ENCODE measurements around the gene CYP24A1.

CYP24A1 gene

DNA sequence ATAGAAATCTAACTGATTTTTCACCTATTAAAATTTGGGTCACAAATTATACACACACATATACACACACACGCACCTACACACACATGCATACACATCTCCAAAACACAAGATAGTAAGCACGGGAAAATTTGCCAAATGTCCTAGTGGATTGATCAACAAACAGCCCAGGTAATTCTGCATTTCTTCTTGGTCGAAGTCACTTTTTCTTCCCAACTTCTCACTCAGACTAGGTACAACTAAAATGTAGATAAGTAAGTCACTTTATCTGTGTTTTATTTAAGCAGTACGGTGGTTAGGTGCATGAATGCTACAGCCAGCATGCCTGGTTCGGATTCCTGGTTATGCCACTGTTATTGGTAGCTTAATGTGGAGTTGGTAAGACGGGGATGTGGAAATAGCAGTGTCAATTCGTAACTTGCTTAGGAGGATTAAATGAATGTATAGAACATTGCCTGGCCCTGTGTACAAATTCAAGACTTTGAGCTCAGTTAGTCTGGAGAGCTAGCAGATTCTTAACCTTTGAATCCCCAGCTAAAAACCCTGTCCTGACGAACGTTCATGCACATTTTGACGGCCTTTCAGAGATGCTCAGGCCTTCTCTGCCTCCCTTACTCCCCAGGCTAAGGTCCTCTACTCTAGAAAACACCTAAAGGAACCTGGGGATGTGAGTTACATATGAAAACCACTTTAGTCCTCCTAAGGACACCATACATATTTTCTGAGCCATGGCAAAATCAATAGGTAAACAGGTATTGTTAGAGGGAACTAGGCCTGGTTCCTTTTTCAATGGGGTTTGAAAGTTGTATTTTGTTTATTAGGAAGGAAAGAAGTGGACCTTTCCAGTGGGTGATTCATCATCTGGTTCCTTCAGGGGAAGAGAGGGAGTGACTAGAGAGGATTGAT is 50.9 kb downstream of the CYP24A1 start:
- Histone ChIP-seq H3K9me2 (replicated peaks; ENCODE audit: control insufficient read depth, low read length) (no peaks in the 10 kb centered on the region), H4K20me1 (ENCODE audit: control insufficient read depth, insufficient read depth, low read depth, low read length) (no peaks in the 10 kb centered on the region), H3K79me2 (ENCODE audit: control insufficient read depth, low read length) (peaks cover 25% of the 10 kb centered on the region; the same call in 1 of the 2 replicates), H3F3A (ENCODE audit: control insufficient read depth, insufficient read depth) (no peaks in the 10 kb centered on the region), H3K27me3 (ENCODE audit: control insufficient read depth, low read length) (peaks cover 6% of the 10 kb centered on the region; the same call in 1 of the 2 replicates), H3K36me3 (ENCODE audit: control insufficient read depth, low read length) (no peaks in the 10 kb centered on the region), H3K27ac (ENCODE audit: low read depth, low read length) (no peak overlapping the region), H3K4me3 (ENCODE audit: low read length) (no peak overlapping the region), H3K4me1 (ENCODE audit: control insufficient read depth, low read length) (peaks cover 10% of the 10 kb centered on the region), H3K4me2 (ENCODE audit: low read length) (no peak overlapping the region), H3K9me3 (ENCODE audit: control insufficient read depth, insufficient read depth, low read length) (no peaks in the 10 kb centered on the region)
- TF ChIP-seq EZH2phosphoT487 (IDR thresholded peaks at IDR 0.05; ENCODE audit: borderline replicate concordance, low read length) = no peak
- TF ChIP-seq, protein P1, sequence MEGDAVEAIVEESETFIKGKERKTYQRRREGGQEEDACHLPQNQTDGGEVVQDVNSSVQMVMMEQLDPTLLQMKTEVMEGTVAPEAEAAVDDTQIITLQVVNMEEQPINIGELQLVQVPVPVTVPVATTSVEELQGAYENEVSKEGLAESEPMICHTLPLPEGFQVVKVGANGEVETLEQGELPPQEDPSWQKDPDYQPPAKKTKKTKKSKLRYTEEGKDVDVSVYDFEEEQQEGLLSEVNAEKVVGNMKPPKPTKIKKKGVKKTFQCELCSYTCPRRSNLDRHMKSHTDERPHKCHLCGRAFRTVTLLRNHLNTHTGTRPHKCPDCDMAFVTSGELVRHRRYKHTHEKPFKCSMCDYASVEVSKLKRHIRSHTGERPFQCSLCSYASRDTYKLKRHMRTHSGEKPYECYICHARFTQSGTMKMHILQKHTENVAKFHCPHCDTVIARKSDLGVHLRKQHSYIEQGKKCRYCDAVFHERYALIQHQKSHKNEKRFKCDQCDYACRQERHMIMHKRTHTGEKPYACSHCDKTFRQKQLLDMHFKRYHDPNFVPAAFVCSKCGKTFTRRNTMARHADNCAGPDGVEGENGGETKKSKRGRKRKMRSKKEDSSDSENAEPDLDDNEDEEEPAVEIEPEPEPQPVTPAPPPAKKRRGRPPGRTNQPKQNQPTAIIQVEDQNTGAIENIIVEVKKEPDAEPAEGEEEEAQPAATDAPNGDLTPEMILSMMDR (IDR thresholded peaks at IDR 0.05; ENCODE audit: low read depth, low read length, poor library complexity, severe bottlenecking) = no peak

DNA sequence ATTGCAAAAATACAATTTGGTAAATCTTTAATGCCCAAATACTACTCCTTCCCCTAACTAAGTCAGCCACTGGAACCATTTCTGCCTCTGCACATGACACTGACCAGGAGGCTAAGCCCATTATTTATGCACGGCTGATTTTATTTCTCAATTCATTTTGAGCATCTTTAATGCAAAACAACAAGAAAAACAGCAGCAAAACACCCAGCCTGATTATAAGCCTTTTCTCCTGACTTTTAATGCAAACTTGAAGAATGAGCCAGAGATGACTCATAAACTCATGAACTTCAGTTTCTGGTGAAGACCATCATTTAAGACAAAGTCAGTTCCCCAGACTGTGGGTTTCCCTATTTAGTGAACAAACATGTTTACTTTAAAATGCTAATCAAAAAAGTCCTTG is 51.6 kb downstream of the CYP24A1 start:
- no peaks in the 10 kb centered on the region for H3F3A ChIP-seq (ENCODE audit: control insufficient read depth, insufficient read depth)
- no peak overlapping the region for H3K4me2 ChIP-seq (ENCODE audit: low read length)

DNA sequence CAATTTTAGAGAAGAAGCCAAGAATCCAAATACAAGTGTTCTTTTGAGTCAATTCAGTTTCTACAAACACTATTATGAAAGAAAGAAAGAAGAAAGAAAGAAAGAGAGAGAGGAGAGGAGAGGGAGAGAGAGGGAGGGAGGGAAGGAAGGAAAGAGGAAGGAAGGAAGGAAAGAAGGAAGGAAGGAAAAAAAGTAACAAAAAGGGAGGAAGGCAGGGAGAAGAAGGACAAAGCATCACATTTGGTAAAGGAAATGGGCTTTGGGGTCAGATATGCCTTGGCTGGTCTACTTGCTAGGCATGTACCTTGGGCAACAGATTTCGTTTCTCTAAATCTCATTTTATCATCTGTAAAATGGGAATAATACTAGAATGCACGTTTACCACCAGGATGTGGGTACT is 54.0 kb downstream of the CYP24A1 start:
- peaks cover 6% of the 10 kb centered on the region; the same call in 1 of the 2 replicates for H3K27me3 ChIP-seq (ENCODE audit: control insufficient read depth, low read length)
- no peak for TF ChIP-seq EZH2phosphoT487 (IDR thresholded peaks at IDR 0.05; ENCODE audit: borderline replicate concordance, low read length)
- TF ChIP-seq, protein P1 (IDR thresholded peaks at IDR 0.05; ENCODE audit: low read depth, low read length, poor library complexity, severe bottlenecking) = no peak
- H3K4me1 ChIP-seq (ENCODE audit: control insufficient read depth, low read length) = peaks cover 10% of the 10 kb centered on the region
- no peak overlapping the region for H3K27ac ChIP-seq (ENCODE audit: low read depth, low read length)
- no peaks in the 10 kb centered on the region for H3K9me3 ChIP-seq (ENCODE audit: control insufficient read depth, insufficient read depth, low read length)
- H4K20me1 ChIP-seq (ENCODE audit: control insufficient read depth, insufficient read depth, low read depth, low read length) = no peaks in the 10 kb centered on the region
- H3K4me2 ChIP-seq (ENCODE audit: low read length) = no peak overlapping the region
- H3F3A ChIP-seq (ENCODE audit: control insufficient read depth, insufficient read depth) = no peaks in the 10 kb centered on the region
- H3K79me2 ChIP-seq (ENCODE audit: control insufficient read depth, low read length) = peaks cover 21% of the 10 kb centered on the region; the same call in 1 of the 2 replicates
- no peaks in the 10 kb centered on the region for H3K9me2 ChIP-seq (replicated peaks; ENCODE audit: control insufficient read depth, low read length)
- no peaks in the 10 kb centered on the region for H3K36me3 ChIP-seq (ENCODE audit: control insufficient read depth, low read length)
- no peak overlapping the region for H3K4me3 ChIP-seq (ENCODE audit: low read length)

More for the DNA sequence above, 51.6 kb downstream of the CYP24A1 start:
- Histone ChIP-seq H3K4me3 (ENCODE audit: low read length) (no peak overlapping the region), H3K27ac (ENCODE audit: low read depth, low read length) (no peak overlapping the region), H3K27me3 (ENCODE audit: control insufficient read depth, low read length) (peaks cover 6% of the 10 kb centered on the region; the same call in 1 of the 2 replicates), H3K4me1 (ENCODE audit: control insufficient read depth, low read length) (peaks cover 10% of the 10 kb centered on the region), H3K9me3 (ENCODE audit: control insufficient read depth, insufficient read depth, low read length) (no peaks in the 10 kb centered on the region), H3K36me3 (ENCODE audit: control insufficient read depth, low read length) (no peaks in the 10 kb centered on the region), H3K9me2 (replicated peaks; ENCODE audit: control insufficient read depth, low read length) (no peaks in the 10 kb centered on the region), H3K79me2 (ENCODE audit: control insufficient read depth, low read length) (peaks cover 25% of the 10 kb centered on the region; the same call in 1 of the 2 replicates), H4K20me1 (ENCODE audit: control insufficient read depth, insufficient read depth, low read depth, low read length) (no peaks in the 10 kb centered on the region)
- no peak for TF ChIP-seq EZH2phosphoT487 (IDR thresholded peaks at IDR 0.05; ENCODE audit: borderline replicate concordance, low read length)
- TF ChIP-seq, protein P1 (IDR thresholded peaks at IDR 0.05; ENCODE audit: low read depth, low read length, poor library complexity, severe bottlenecking) = no peak
